ENCODE measurements around the gene SLC66A3. TPM values are rescaled to one million over a fixed set of nuclear protein-coding genes. Genes with fewer than 3 reads are reported as not detected.
A peak's percentile ranks its signal among the peaks of the same experiment; 100 is the strongest.

Gene SLC66A3
- total and polyA plus RNA-seq, 9 donors: 10.5 to 17.0 (median 12.7) TPM

GRCh38 chr2:11200651-11201050, 45.4 kb downstream of the SLC66A3 start:
- no peak overlapping the region for H3K27ac ChIP-seq (ENCODE audit: low read length)
- H3K4me1 ChIP-seq (ENCODE audit: control insufficient read depth, insufficient read depth, low read length): no peaks in the 10 kb centered on the region
- DNase-seq: no peak
- H3K9me3 ChIP-seq (replicated peaks; ENCODE audit: control insufficient read depth, low read depth, low read length): no peaks in the 10 kb centered on the region
- WGBS (ENCODE audit: insufficient coverage): 71% methylated on average over 1 of the region's 2 CpGs
- no peaks in the 10 kb centered on the region for H3K27me3 ChIP-seq (ENCODE audit: control insufficient read depth, insufficient read depth, low read length)
- peaks cover 18% of the 10 kb centered on the region for H3K36me3 ChIP-seq (ENCODE audit: control insufficient read depth, insufficient read depth, low read length)
- H3K4me3 ChIP-seq (ENCODE audit: low read length): no peak overlapping the region

GRCh38 chr2:11201969-11202368, 46.7 kb downstream of the SLC66A3 start:
- Histone ChIP-seq H3K27me3 (ENCODE audit: control insufficient read depth, insufficient read depth, low read length) (no peaks in the 10 kb centered on the region), H3K36me3 (ENCODE audit: control insufficient read depth, insufficient read depth, low read length) (peaks cover 14% of the 10 kb centered on the region), H3K27ac (ENCODE audit: low read length) (no peak overlapping the region), H3K4me1 (ENCODE audit: control insufficient read depth, insufficient read depth, low read length) (no peaks in the 10 kb centered on the region), H3K9me3 (replicated peaks; ENCODE audit: control insufficient read depth, low read depth, low read length) (no peaks in the 10 kb centered on the region), H3K4me3 (ENCODE audit: low read length) (no peak overlapping the region)
- 75% methylated on average over 1 of the region's 5 CpGs for WGBS (ENCODE audit: insufficient coverage)
- DNase-seq: no peak

- H3K4me1 ChIP-seq (ENCODE audit: control insufficient read depth, insufficient read depth, low read length): no peaks in the 10 kb centered on the region
- no peaks in the 10 kb centered on the region for H3K9me3 ChIP-seq (replicated peaks; ENCODE audit: control insufficient read depth, low read depth, low read length)
- WGBS (ENCODE audit: insufficient coverage): no CpG with 5 or more reads among the region's 3 CpGs
- H3K36me3 ChIP-seq (ENCODE audit: control insufficient read depth, insufficient read depth, low read length): peaks cover 17% of the 10 kb centered on the region
- H3K27ac ChIP-seq (ENCODE audit: low read length): no peak overlapping the region
- no peaks in the 10 kb centered on the region for H3K27me3 ChIP-seq (ENCODE audit: control insufficient read depth, insufficient read depth, low read length)
- H3K4me3 ChIP-seq (ENCODE audit: low read length): no peak overlapping the region
- DNase-seq: peak; percentile 5
Observed at GRCh38 chr2:11203480-11203879, 48.2 kb downstream of the SLC66A3 start.

GRCh38 chr2:11208083-11208482, 52.8 kb downstream of the SLC66A3 start:
- H3K27me3 ChIP-seq (ENCODE audit: control insufficient read depth, insufficient read depth, low read length): no peaks in the 10 kb centered on the region
- peaks cover 14% of the 10 kb centered on the region for H3K36me3 ChIP-seq (ENCODE audit: control insufficient read depth, insufficient read depth, low read length)
- H3K27ac ChIP-seq (ENCODE audit: low read length): no peak overlapping the region
- no peaks in the 10 kb centered on the region for H3K9me3 ChIP-seq (replicated peaks; ENCODE audit: control insufficient read depth, low read depth, low read length)
- no peak for DNase-seq
- no peaks in the 10 kb centered on the region for H3K4me1 ChIP-seq (ENCODE audit: control insufficient read depth, insufficient read depth, low read length)
- H3K4me3 ChIP-seq (ENCODE audit: low read length): no peak overlapping the region

GRCh38 chr2:11212645-11213044, 57.4 kb downstream of the SLC66A3 start:
- no peaks in the 10 kb centered on the region for H3K27me3 ChIP-seq (ENCODE audit: control insufficient read depth, insufficient read depth, low read length)
- no peak overlapping the region for H3K27ac ChIP-seq (ENCODE audit: low read length)
- DNase-seq: no peak
- H3K36me3 ChIP-seq (ENCODE audit: control insufficient read depth, insufficient read depth, low read length): peaks cover 21% of the 10 kb centered on the region
- no peak overlapping the region for H3K4me3 ChIP-seq (ENCODE audit: low read length)
- no peaks in the 10 kb centered on the region for H3K9me3 ChIP-seq (replicated peaks; ENCODE audit: control insufficient read depth, low read depth, low read length)
- H3K4me1 ChIP-seq (ENCODE audit: control insufficient read depth, insufficient read depth, low read length): no peaks in the 10 kb centered on the region

GRCh38 chr2:11213090-11213638, 57.9 kb downstream of the SLC66A3 start:
- DNase-seq: no peak

GRCh38 chr2:11213975-11214374, 58.7 kb downstream of the SLC66A3 start:
- Histone ChIP-seq H3K27ac (ENCODE audit: low read length) (no peak overlapping the region), H3K27me3 (ENCODE audit: control insufficient read depth, insufficient read depth, low read length) (no peaks in the 10 kb centered on the region), H3K9me3 (replicated peaks; ENCODE audit: control insufficient read depth, low read depth, low read length) (no peaks in the 10 kb centered on the region), H3K4me3 (ENCODE audit: low read length) (no peak overlapping the region), H3K36me3 (ENCODE audit: control insufficient read depth, insufficient read depth, low read length) (peaks cover 23% of the 10 kb centered on the region), H3K4me1 (ENCODE audit: control insufficient read depth, insufficient read depth, low read length) (no peaks in the 10 kb centered on the region)
- DNase-seq: no peak
- no CpG with 5 or more reads among the region's 1 CpG for whole genome bisulfite sequencing (ENCODE audit: insufficient coverage)

More at GRCh38 chr2:11213090-11213638, 57.9 kb downstream of the SLC66A3 start:
- no peaks in the 10 kb centered on the region for H3K4me1 ChIP-seq (ENCODE audit: control insufficient read depth, insufficient read depth, low read length)
- H3K27me3 ChIP-seq (ENCODE audit: control insufficient read depth, insufficient read depth, low read length): no peaks in the 10 kb centered on the region
- no peak overlapping the region for H3K27ac ChIP-seq (ENCODE audit: low read length)
- H3K9me3 ChIP-seq (replicated peaks; ENCODE audit: control insufficient read depth, low read depth, low read length): no peaks in the 10 kb centered on the region
- peaks cover 23% of the 10 kb centered on the region for H3K36me3 ChIP-seq (ENCODE audit: control insufficient read depth, insufficient read depth, low read length)
- 95% methylated on average over 5 of the region's 5 CpGs for WGBS (ENCODE audit: insufficient coverage)
- H3K4me3 ChIP-seq (ENCODE audit: low read length): no peak overlapping the region

- no peak for DNase-seq
- Histone ChIP-seq H3K9me3 (replicated peaks; ENCODE audit: control insufficient read depth, low read depth, low read length) (no peaks in the 10 kb centered on the region), H3K4me3 (ENCODE audit: low read length) (no peak overlapping the region), H3K4me1 (ENCODE audit: control insufficient read depth, insufficient read depth, low read length) (no peaks in the 10 kb centered on the region), H3K36me3 (ENCODE audit: control insufficient read depth, insufficient read depth, low read length) (peaks cover 27% of the 10 kb centered on the region), H3K27ac (ENCODE audit: low read length) (no peak overlapping the region), H3K27me3 (ENCODE audit: control insufficient read depth, insufficient read depth, low read length) (no peaks in the 10 kb centered on the region)
- no CpG with 5 or more reads among the region's 4 CpGs for WGBS (ENCODE audit: insufficient coverage)
Observed at GRCh38 chr2:11214770-11215169, 59.5 kb downstream of the SLC66A3 start.

GRCh38 chr2:11215407-11215806, 60.1 kb downstream of the SLC66A3 start:
- no peaks in the 10 kb centered on the region for H3K27me3 ChIP-seq (ENCODE audit: control insufficient read depth, insufficient read depth, low read length)
- no CpG with 5 or more reads among the region's 3 CpGs for WGBS (ENCODE audit: insufficient coverage)
- no peak overlapping the region for H3K4me3 ChIP-seq (ENCODE audit: low read length)
- H3K27ac ChIP-seq (ENCODE audit: low read length): no peak overlapping the region
- no peaks in the 10 kb centered on the region for H3K9me3 ChIP-seq (replicated peaks; ENCODE audit: control insufficient read depth, low read depth, low read length)
- H3K4me1 ChIP-seq (ENCODE audit: control insufficient read depth, insufficient read depth, low read length): no peaks in the 10 kb centered on the region
- no peak for DNase-seq
- H3K36me3 ChIP-seq (ENCODE audit: control insufficient read depth, insufficient read depth, low read length): peaks cover 29% of the 10 kb centered on the region

GRCh38 chr2:11220445-11220844, 65.2 kb downstream of the SLC66A3 start:
- no peak overlapping the region for H3K27ac ChIP-seq (ENCODE audit: low read length)
- H3K4me3 ChIP-seq (ENCODE audit: low read length): no peak overlapping the region
- no peaks in the 10 kb centered on the region for H3K27me3 ChIP-seq (ENCODE audit: control insufficient read depth, insufficient read depth, low read length)
- H3K36me3 ChIP-seq (ENCODE audit: control insufficient read depth, insufficient read depth, low read length): peaks cover 13% of the 10 kb centered on the region
- 83% methylated on average over 2 of the region's 2 CpGs for WGBS (ENCODE audit: insufficient coverage)
- no peaks in the 10 kb centered on the region for H3K9me3 ChIP-seq (replicated peaks; ENCODE audit: control insufficient read depth, low read depth, low read length)
- H3K4me1 ChIP-seq (ENCODE audit: control insufficient read depth, insufficient read depth, low read length): no peaks in the 10 kb centered on the region
- DNase-seq: no peak

- H3K9me3 ChIP-seq (replicated peaks; ENCODE audit: control insufficient read depth, low read depth, low read length): no peaks in the 10 kb centered on the region
- WGBS (ENCODE audit: insufficient coverage): 87% methylated on average over 2 of the region's 5 CpGs
- no peak overlapping the region for H3K27ac ChIP-seq (ENCODE audit: low read length)
- no peaks in the 10 kb centered on the region for H3K4me1 ChIP-seq (ENCODE audit: control insufficient read depth, insufficient read depth, low read length)
- H3K27me3 ChIP-seq (ENCODE audit: control insufficient read depth, insufficient read depth, low read length): no peaks in the 10 kb centered on the region
- H3K4me3 ChIP-seq (ENCODE audit: low read length): no peak overlapping the region
- DNase-seq: no peak
- peaks cover 13% of the 10 kb centered on the region for H3K36me3 ChIP-seq (ENCODE audit: control insufficient read depth, insufficient read depth, low read length)
Observed at GRCh38 chr2:11222845-11223244, 67.6 kb downstream of the SLC66A3 start.

Measured in muscle of leg (tissue), 11 donors.